Endothelial cell of umbilical vein (primary cell): ENCODE results near the gene TGM4. TPM values are rescaled to one million over a fixed set of nuclear protein-coding genes. Genes with fewer than 3 reads are reported as not detected.

Experiments
- BruUV-seq: library from RNA; stranded (reverse); fragments of 400-500 nt; replicated peaks from 2 replicates; lab custom pipeline; 2021; lab: Mats Ljungman, UMichigan
- CTCF ChIA-PET: fragments of 300-600, 350-600 bp; sonication (Branson Sonifier 250); formaldehyde crosslinking; loops from one replicate; lab custom pipeline; 2021; ENCODE audit warnings: antibody characterized with exemption, inconsistent platforms; lab: Charles Lee
- POLR2A ChIA-PET: fragments of 300-600, 350-600 bp; sonication (Branson Sonifier 250); formaldehyde crosslinking; loops from one replicate; lab custom pipeline; 2021; ENCODE audit warnings: antibody characterized with exemption, inconsistent platforms; lab: Charles Lee
- DNase-seq: peaks from one replicate; pipeline ENCODE4 v3.0.0-alpha.2; 2011; ENCODE audit warnings: low read depth, low spot score
- FAIRE-seq: peaks from 2 replicates; lab custom pipeline; 2011; peaks lifted over from hg19 to GRCh38; lab: Jason Lieb, UNC
- H2AFZ ChIP-seq: 2 replicates; pipeline ENCODE4 v1.6.0; 2012; ENCODE audit warnings: low read depth, low read length, control low read depth, inconsistent platforms
- H3K27ac ChIP-seq: 2 replicates; pipeline ENCODE4 v1.5.1; 2011; ENCODE audit warnings: low read depth, mild to moderate bottlenecking, control low read depth, low read length, moderate library complexity; ENCODE audit not compliant: insufficient read depth
- H3K27me3 ChIP-seq, 2 experiments: 2 replicates each; pipeline versions ENCODE4 v1.6.0 to v1.6.1; 2011; ENCODE audit warnings: low read length in 2 of 2, mixed read lengths in 1 of 2; ENCODE audit not compliant: control insufficient read depth in 2 of 2, insufficient read depth in 2 of 2
- H3K36me3 ChIP-seq, 2 experiments: 2 replicates in 1 of 2; 3 replicates in 1 of 2; pipeline ENCODE4 v1.5.1; 2011; ENCODE audit warnings: low read length in 2 of 2, mild to moderate bottlenecking in 1 of 2, moderate library complexity in 1 of 2; ENCODE audit not compliant: control insufficient read depth in 2 of 2, insufficient read depth in 2 of 2; ENCODE audit errors: extremely low read depth in 1 of 2
- H3K4me1 ChIP-seq: 3 replicates; pipeline ENCODE4 v1.5.1; 2011; ENCODE audit warnings: mild to moderate bottlenecking, low read length; ENCODE audit not compliant: control insufficient read depth, insufficient read depth; ENCODE audit errors: extremely low read depth
- H3K4me2 ChIP-seq: 2 replicates; pipeline ENCODE4 v1.6.1; 2011; ENCODE audit warnings: low read length, control low read depth, mixed read lengths; ENCODE audit not compliant: insufficient read depth
- H3K4me3 ChIP-seq, 3 experiments: fragments of 200-600 bp in 1 of 3; sonication (generic), shearing (Covaris generic) in 1 of 3; replicated peaks in 1 of 3; 2 replicates each; pipeline ENCODE4 v1.5.1; 2011 to 2016; ENCODE audit warnings: control low read depth in 3 of 3, low read length in 3 of 3, mild to moderate bottlenecking in 2 of 3, inconsistent platforms in 1 of 3, low read depth in 1 of 3, moderate library complexity in 1 of 3; ENCODE audit not compliant: insufficient read depth in 1 of 3
- H3K79me2 ChIP-seq: 2 replicates; pipeline ENCODE4 v1.6.0; 2012; ENCODE audit warnings: low read length, inconsistent platforms; ENCODE audit not compliant: control insufficient read depth, insufficient read depth
- H3K9ac ChIP-seq: replicated peaks from 2 replicates; pipeline ENCODE3; 2011; ENCODE audit warnings: low read length, control low read depth; ENCODE audit not compliant: insufficient read depth; ENCODE audit errors: extremely low read depth
- H3K9me1 ChIP-seq: replicated peaks from 3 replicates; pipeline ENCODE4 v1.6.0; 2011; ENCODE audit warnings: mild to moderate bottlenecking, low read length; ENCODE audit not compliant: control insufficient read depth, insufficient read depth; ENCODE audit errors: extremely low read depth
- H3K9me3 ChIP-seq: replicated peaks from 2 replicates; pipeline ENCODE4 v1.5.1; 2012; ENCODE audit warnings: low read length, inconsistent platforms; ENCODE audit not compliant: control insufficient read depth, insufficient read depth
- H4K20me1 ChIP-seq: replicated peaks from 2 replicates; pipeline ENCODE3; 2011; ENCODE audit warnings: mild to moderate bottlenecking, low read length; ENCODE audit not compliant: control insufficient read depth, insufficient read depth; ENCODE audit errors: extremely low read depth
- CTCF ChIP-seq, 2 donors: IDR thresholded peaks; 1 replicate in 1 of 2; 2 replicates in 1 of 2; pipeline ENCODE4 v1.5.1; 2011; ENCODE audit warnings: low read length in 2 of 2, mild to moderate bottlenecking in 2 of 2, moderate library complexity in 2 of 2, control low read depth in 1 of 2, inconsistent platforms in 1 of 2, low read depth in 1 of 2; ENCODE audit not compliant: insufficient read depth in 1 of 2; ENCODE audit errors: extremely low read depth in 1 of 2
- EZH2 ChIP-seq: IDR thresholded peaks from 2 replicates; pipeline ENCODE4 v1.6.1; 2012; ENCODE audit warnings: borderline replicate concordance, low read depth, mild to moderate bottlenecking, moderate library complexity, low read length, inconsistent platforms; ENCODE audit not compliant: severe bottlenecking
- FOS ChIP-seq: IDR thresholded peaks from 2 replicates; pipeline ENCODE4 v1.6.1; 2011; ENCODE audit warnings: mild to moderate bottlenecking, low read length, moderate library complexity, borderline replicate concordance; ENCODE audit not compliant: insufficient read depth
- GATA2 ChIP-seq: IDR thresholded peaks from 2 replicates; pipeline ENCODE4 v1.7.0; 2011; ENCODE audit warnings: low read depth, mild to moderate bottlenecking, moderate library complexity, mixed read lengths, low read length; ENCODE audit not compliant: insufficient read length, insufficient read depth
- JUN ChIP-seq: IDR thresholded peaks from 2 replicates; pipeline ENCODE4 v1.6.1; 2011; ENCODE audit warnings: borderline replicate concordance, low read depth; ENCODE audit not compliant: insufficient read length, insufficient read depth
- MYC ChIP-seq: IDR thresholded peaks from one replicate; pipeline ENCODE4 v1.6.1; 2011; ENCODE audit warnings: mild to moderate bottlenecking, low read depth, low read length
- POLR2A ChIP-seq: IDR thresholded peaks from 2 replicates; pipeline ENCODE4 v1.6.1; 2012; ENCODE audit warnings: low read depth, mild to moderate bottlenecking, control low read depth, low read length
- POLR2AphosphoS5 ChIP-seq: IDR thresholded peaks from 2 replicates; pipeline ENCODE4 v1.6.1; 2012; ENCODE audit warnings: low read depth, mild to moderate bottlenecking, control low read depth, low read length, moderate library complexity; ENCODE audit not compliant: insufficient read depth
- dilution Hi-C: fragments of 300-500 bp; cut with MboI; formaldehyde crosslinking; loops from one replicate; pipeline ENCODE4 v1.15.0; 2019; ENCODE audit warnings: low sequenced_read_pairs; ENCODE audit not compliant: extremely low pct_ligation_motif_present
- intact Hi-C: fragments of 100-400 bp; cut with micrococcal nuclease; formaldehyde crosslinking; loops from one replicate; pipeline ENCODE4 v1.10.0; 2022
- polyA plus RNA-seq, 4 experiments: library from polyadenylated mRNA; depleted of rRNA in 3 of 4; stranded (reverse) in 3 of 4; unstranded in 1 of 4; fragments of >200 nt; gene quantifications; 2 replicates each; pipeline versions ENCODE4 v1.2.1 to v1.2.3, GENCODE V29; 2011 to 2012; ENCODE audit warnings: missing spikeins in 1 of 4
- total RNA-seq: library from RNA; stranded (reverse); gene quantifications from 2 replicates; pipeline ENCODE4 v1.2.3, GENCODE V29; 2021
- TF ChIP-seq, protein P1 (sequence below): IDR thresholded peaks from 2 replicates; pipeline ENCODE4 v1.6.1; 2011; ENCODE audit not compliant: insufficient read depth, insufficient read length

Gene TGM4
- total and polyA plus RNA-seq, 2 donors (not counting 3 experiments of a cell fraction or from before 2014, with no cell fraction given) = 0.11 to 0.24 TPM

DNA sequence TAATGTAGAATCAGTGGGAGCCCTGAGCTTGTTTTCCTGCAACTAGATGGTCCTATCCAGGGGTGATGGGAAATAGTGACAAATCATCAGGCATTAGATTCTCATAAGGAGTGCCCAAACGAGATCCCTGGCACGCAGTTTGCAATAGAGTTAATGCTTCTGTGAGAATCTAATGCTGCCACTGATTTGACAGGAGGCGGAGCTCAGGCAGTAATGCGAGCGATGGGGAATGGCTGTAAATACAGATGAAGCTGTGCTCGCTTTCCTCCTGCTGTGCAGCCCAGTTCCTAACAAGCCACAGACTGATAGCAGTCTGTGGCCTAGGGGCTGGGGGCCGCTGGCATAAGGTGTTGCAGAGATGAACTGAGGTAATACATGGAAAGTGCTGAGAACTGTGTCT, 41.0 kb upstream of the TGM4 start:
- H3K27me3 ChIP-seq = no peaks in the 10 kb centered on the region
- peaks cover 2 to 6% of the 10 kb centered on the region in 2 experiments for H3K36me3 ChIP-seq
- ChIA-PET CTCF (interaction anchor here (0.8 to 1.0 kb wide), 2 partner anchors 11 kb away, joined by 3 read pairs; no protein-coding TSS in a partner anchor), POLR2A (no interaction called here)
- no peak overlapping the region for H3K4me3 ChIP-seq
- H3K4me2 ChIP-seq = no peak overlapping the region
- no peaks in the 10 kb centered on the region for H4K20me1 ChIP-seq
- H3K9me1 ChIP-seq = no peaks in the 10 kb centered on the region
- H3K4me1 ChIP-seq = no peaks in the 10 kb centered on the region
- no peaks in the 10 kb centered on the region for H3K79me2 ChIP-seq
- peaks cover 4% of the 10 kb centered on the region for H3K9me3 ChIP-seq
- no TSS peak for BruUV-seq
- FAIRE-seq = no peak
- H3K27ac ChIP-seq = no peak overlapping the region
- intact Hi-C loops (no loop called here), dilution Hi-C loops (no loop called here)
- no peak for DNase-seq
- no peak for TF ChIP-seq EZH2
- no peak for TF ChIP-seq JUN
- TF ChIP-seq POLR2A = no peak
- TF ChIP-seq, protein P1, sequence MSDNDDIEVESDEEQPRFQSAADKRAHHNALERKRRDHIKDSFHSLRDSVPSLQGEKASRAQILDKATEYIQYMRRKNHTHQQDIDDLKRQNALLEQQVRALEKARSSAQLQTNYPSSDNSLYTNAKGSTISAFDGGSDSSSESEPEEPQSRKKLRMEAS = no peak
- no peak for TF ChIP-seq FOS
- TF ChIP-seq GATA2 = no peak
- no peak for TF ChIP-seq MYC
- TF ChIP-seq CTCF (IDR thresholded peaks at IDR 0.05; ENCODE audit: extremely low read depth in 1 of 2, insufficient read depth in 1 of 2, low read depth in 1 of 2, low read length in 2 of 2) = no peak
- no peak for TF ChIP-seq POLR2AphosphoS5
- H2AFZ ChIP-seq = no peak overlapping the region
- H3K9ac ChIP-seq = no peak overlapping the region
